ENCODE measurements around the gene NIPA2.

The NIPA2 gene

DNA sequence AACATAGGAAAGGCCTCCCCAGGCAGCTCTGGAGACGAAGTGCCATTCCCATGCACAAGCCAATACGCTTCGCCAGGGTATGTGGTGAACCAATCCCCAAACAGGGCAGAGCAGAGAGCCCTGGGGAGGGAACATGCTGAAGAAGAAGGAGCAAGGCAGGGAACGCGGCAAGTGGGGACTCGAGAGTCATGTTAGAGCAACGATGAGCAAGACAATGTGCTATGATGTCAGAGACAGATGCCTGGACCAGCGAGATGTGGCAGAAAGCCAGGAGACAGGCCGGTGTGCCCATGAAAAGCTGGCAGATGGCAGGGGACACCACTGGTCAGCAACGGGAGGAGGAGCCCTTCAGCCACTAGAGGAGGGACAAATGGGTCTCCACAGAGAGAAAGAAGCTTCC lies 39.6 kb downstream of the NIPA2 start:
- DNase-seq = no peak

DNA sequence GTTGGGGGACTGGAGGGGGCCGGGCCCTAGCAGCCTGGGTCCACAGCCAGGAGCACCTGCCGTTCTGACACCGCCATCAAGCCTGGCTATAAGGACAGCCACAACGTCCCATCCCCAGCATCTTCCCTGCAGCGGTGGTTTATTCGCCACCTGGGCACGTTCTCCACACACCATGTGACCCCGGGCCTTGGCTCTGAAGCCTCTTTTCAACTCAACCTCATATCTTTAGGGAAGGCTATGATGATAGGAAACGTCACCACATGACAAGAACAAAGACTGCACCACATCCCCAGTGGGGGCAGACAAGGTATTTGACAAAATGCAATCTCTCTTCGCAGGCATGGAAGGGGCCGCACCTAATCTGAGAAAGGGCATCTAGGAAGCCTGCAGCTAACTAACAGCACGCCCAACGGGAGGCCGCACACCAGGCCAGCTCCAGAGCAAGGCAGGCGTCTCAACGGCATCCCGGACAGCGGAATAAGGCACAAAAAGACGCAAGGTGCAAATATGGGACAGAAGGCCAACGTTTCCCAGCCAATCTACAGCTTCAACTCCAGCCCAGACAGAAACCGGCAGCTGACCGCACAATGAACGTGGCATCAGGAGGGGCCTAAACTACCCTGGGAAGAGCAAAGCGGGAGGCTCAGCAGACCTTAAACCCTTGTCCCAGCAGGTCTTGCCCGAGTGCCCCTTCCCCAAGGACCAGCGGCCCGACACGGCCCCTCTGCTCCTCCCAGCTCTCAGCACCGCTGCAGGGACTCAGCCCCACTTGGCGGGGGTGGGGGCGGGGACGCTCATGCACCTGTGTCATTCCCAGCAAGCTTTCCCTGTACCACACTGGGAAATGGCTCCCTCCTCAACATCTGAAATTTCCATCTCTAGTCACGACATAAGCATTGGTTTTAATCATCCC lies 41.9 kb downstream of the NIPA2 start:
- DNase-seq = no peak

DNA sequence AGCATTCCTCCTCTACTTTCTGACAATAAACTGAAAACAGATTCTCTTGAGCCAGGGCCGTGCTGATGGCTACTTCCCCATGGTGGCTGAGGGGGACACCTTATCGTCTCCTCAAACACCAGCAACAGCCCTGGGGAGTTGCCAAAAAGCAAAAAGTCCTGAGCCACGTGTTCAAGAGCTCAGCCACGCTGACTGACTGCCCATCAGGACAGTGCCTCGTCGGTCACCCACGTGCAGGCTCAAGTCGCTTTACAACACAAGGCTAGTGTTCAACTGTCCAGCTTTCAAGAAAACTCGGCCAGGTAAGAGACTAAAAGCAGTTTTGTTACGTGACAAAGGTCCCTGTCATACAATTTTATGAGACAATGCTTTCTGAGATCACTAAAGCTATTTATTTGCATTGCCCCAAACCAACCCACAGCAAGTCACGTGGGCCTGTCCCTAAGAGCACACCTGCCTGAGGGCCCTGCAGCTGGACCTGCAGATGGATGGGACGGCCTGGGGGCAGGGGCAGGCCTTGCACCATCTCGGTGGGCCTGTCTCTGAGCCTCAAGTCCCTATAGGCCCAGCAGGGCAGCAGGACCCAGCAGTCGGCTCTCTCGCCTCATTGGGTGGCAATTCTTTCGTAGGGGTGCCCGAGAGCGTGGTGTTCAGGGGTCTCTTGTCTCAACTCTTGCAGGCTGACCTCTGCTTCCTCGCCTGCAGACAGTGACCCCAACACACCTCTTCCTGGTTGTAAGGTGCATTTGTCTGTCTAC lies 42.7 kb downstream of the NIPA2 start:
- no peak for DNase-seq

GRCh38 chr15:22881739-22882440 lies 43.4 kb downstream of the NIPA2 start:
- DNase-seq = no peak

DNA sequence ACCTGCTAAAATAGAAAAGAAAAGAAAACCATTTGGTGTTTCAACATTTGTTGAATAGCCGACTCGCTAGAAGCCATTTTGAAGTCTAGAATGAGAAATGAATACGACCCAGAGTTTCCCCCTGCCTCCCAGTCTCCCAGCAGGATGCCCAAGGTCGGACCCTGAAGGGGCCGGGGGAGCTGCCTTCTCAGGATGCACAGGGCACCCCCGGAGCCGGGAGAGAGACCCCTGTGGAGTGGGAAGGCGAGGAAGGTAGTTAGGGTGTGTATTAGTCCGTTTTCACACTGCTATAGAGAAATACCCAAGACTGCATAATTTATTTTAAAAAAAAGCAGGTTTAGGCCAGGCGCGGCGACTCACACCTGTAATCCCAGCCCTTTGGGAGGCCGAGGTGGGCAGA lies 44.7 kb downstream of the NIPA2 start:
- DNase-seq = no peak

- no peak for DNase-seq
These were observed 45.9 kb downstream of the NIPA2 start for GRCh38 chr15:22884344-22884743.

DNA sequence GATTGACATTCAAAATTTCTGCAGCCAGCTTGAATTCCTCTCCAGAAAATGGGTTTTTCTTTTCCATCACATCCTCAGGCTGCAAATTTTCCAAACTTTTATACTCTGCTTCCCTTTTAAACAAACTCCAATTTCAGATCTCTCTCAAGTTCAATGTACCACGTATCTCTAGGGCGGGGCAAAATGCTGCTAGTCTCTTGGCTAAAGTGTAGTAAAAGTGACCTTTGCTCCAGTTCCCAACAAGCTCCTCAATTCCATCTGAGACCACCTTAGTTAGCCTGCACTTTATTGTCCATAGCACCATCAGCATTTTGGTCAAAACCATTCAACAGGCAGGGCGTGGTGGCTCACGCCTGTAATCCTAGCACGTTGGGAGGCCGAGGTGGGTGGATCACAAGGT lies 46.7 kb downstream of the NIPA2 start:
- DNase-seq = no peak

- no peak for DNase-seq
These were observed 48.9 kb downstream of the NIPA2 start for GRCh38 chr15:22887157-22887951.

DNA sequence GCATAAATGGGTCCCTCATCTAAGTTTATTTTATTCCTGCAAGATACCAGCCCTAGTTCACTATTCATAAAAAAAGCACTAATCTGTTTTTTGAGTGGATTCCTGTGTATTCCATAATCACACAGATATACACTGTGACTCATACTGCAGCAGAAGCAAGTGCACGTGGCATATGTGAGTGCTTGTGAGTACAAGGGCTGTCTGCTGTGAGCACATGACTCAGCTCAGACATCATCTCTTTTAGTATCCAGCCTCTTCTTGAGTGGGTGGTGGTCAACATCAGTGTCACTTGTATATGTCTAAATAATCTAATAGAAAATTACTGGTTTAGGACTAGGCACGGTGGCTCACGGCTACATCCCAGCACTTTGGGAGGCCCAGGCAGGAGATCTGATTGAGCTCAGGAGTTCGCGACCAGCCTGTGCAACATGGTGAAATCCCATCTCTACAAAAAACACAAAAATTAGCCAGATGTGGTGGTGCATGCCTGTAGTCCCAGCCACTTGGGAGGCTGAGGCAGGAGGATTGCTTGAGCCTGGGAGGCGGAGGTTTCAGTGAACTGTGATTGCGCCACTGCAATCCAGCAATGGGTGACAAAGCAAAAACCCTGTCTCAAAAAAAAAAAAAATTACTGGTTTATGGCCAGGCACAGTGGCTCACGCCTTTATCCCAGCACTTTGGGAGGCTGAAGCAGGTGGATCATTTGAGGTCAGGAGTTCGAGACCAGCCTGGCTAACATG lies 49.8 kb downstream of the NIPA2 start:
- DNase-seq = no peak

DNA sequence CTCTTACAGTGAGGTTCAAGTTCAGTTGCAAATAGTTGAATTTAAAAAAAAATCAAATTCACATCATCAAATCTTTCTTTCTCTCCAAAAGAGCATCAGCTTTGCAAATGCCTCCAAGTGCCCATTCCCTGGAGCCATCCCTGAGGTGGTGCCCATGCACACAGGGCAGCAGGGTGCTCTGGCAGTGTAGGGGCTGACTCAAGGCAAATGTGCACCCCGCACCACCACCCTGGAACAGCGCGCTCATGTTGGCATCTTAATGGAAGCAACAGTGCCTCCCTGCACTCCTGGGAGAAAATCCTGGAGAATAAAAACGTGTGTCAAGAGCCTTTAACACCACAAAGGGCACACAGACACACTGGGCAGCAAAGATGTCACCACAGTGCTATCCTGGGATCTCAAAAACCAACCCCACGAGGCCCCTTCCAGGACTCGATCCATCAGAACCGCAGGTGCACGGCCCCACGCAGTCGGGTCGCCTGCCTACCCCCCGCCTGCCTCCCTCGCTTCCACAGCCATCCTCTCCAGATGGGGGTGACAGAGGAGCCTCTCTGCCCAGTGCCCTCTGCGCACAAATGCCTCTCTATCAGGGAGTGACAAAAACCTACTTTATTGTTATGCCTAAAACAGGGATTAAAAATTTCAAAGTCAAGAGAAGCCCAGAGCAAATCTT lies 50.8 kb downstream of the NIPA2 start:
- DNase-seq = no peak

GRCh38 chr15:22890296-22890695 lies 51.8 kb downstream of the NIPA2 start:
- DNase-seq = no peak

DNA sequence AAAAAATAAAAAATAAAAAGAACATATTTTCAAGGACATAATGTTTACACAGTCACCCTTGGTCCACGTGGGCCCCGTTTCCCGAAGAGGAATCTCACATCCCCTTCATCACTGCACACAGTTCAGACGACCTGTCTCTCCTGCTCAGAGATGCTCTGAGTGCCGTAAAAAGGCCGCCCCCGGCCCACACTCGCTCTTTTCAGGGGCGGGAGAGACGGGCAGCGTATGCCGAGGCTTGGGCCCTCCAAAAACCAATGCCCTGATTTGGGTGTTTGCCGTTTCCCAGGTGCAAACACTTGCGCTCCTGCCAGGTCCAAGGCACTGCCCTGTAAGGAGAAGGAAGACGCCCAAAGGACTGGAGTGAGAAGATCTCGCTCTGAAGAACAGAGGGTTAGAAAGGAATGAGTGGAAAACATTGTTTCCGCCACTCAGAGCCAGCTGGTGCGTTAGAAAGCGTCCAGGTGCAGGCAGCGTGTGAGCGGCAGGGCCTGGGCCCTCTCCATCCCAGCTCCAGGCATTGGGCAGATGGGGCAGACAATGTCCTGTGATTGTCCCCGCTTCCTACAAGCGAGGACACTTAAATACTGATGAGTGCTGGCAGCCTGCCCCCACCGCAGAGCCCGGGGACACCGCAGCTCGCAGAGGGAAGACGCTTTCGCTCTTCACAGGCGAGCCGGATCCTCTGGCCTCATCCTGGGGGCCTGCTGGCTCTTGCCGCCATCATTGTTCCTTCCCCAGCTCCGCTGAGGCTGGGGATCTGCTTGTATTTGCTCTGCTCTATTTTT lies 53.2 kb downstream of the NIPA2 start:
- no peak for DNase-seq

DNA sequence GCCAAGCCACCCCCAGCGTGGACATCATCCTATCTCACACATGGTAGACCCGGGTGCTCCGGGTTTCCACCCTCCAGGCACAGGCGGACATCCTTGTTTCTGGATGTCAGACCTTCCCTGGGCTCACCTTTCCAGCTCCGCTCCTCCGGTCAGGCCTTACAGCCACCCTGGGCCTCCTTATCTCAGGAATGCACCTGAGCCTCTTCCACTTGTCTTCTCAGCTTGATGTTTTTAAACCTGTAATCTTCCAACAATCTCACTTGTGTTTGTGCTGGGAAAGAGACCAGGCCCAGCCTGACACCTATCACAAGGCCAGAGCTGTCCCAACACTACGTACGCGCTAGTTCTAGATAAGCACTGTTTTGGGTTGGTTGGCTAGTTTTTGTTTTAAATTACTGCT lies 53.9 kb downstream of the NIPA2 start:
- DNase-seq = no peak

DNA sequence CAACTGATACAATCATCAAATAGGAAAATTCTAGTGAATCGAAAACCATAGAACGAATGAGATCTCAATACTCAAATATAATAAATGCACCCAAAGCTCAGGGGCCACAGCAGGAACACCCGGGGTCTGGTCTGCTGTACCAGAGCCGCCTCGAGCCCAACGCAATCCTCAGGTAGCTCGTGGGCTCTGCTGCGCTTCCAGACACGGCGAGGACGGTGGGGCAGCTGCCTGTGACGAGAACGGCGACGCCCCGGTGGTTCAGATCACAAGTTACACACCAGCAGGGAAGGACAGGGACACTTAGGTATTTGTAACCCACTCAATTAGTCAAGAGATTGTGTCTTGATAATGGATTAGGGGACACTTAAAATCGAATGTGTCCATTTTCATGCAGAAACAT lies 54.6 kb downstream of the NIPA2 start:
- no peak for DNase-seq

DNA sequence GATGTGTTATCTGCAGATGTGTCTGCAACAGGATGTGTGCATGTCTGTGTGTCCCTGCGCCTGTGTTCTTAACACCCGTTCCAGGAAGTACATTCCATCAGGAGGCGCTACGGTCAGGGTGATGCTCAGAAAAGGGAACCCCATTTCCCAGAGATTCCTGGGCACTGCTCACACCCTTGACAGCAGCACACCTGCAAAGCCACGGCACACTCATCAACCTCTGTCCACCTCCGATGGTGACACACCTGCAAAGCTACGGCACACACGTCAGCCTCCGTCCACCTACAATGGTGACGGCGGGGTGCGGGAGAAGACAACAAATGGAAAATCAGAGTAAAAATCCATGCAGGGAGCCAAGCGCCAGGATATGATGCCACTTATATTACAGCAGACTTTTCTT lies 55.4 kb downstream of the NIPA2 start:
- DNase-seq = no peak

DNA sequence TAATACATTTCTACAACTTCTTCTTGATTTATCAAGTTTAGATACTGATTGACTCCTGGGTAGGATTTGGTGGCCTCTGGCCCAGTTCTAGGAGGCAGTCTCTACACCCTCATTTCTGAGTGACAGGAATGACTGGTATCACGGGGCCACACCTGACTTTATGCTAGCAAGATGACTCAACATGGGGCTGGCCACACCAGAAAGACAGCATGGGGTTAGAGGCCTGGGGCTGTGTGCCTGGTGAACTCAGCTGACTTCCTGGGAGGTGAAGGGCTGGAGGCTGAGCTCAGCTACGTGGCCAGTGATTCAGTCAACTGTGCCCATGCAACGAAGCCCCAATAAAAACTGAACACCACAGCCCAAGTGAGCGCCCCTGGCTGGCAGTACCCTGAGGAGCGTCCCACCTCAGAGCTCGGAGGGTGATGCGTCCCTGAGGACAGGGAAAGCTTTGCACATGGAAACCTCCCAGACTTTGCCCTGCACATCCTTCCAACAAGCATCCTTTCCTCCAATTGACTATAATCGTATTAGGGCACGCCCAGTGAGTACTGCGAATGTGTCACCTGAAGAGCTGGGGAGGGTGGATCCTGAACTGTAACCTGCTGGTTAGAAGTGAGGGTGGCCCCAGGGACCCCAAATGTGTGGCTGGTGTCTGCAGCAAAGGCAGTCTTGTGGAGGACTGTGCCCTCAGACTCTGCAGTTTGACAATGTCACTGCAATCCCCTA lies 57.2 kb downstream of the NIPA2 start:
- peak; percentile 26 for DNase-seq

GRCh38 chr15:22902046-22902445 lies 63.6 kb downstream of the NIPA2 start:
- DNase-seq = no peak

- DNase-seq = no peak
These were observed 64.1 kb downstream of the NIPA2 start for GRCh38 chr15:22902578-22902977.

- DNase-seq = no peak
These were observed 64.5 kb downstream of the NIPA2 start for GRCh38 chr15:22902981-22903380.

- DNase-seq = no peak
These were observed 65.0 kb downstream of the NIPA2 start for GRCh38 chr15:22903427-22903826.

All from hematopoietic multipotent progenitor cell treated with erythropoietin and hydrocortisone succinate and interleukin-3 and kit ligand, for 8 days (in vitro differentiated cells).